IPS-11a (cell line): ENCODE data around the gene CALML3.

Experiments
- H3K4me3 ChIP-seq: one replicate; pipeline ENCODE4 v1.5.1; 2013; ENCODE audit warnings: low read depth, low read length, control low read depth

CALML3 gene

GRCh38 chr10:5537684-5538083, 12.9 kb downstream of the CALML3 start:
- H3K4me3 ChIP-seq: no peak overlapping the region

GRCh38 chr10:5538446-5538845, 13.7 kb downstream of the CALML3 start:
- no peak overlapping the region for H3K4me3 ChIP-seq

DNA sequence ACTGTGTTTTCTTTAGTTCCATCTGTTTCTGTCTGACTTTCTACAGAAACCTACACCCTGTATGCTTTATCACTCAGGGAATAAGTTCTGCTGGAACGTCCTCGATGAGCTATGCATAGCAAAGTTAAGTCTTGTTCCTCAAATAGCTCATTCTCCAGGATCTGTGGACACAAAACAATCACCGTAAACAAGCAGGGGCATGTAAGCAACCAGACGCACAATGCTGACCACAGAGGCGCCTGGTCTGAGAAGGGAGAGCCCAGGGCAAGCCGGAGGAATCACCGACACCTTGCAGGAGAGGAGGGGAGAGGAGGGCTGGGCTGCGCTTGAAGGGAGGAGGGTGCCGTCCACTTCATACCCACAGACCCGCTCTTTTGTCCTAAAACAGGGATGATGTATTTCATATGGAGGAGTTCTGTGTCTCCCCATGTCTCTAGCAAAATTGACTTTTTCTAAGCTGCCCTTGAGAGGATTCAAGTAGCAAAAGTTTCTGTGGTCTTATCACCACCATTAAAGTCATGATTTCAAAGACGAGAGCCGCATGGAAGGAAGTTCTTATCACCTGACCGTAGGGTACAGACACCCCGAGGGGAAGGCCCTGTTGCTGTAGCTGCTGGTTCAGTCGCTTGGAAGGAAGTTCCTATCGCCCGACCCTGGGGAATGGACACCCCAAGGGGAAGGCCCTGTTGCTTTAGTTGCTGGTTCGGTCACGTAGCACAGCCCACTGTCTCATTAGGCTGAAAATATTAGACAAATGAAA, 14.3 kb downstream of the CALML3 start:
- no peak overlapping the region for H3K4me3 ChIP-seq

DNA sequence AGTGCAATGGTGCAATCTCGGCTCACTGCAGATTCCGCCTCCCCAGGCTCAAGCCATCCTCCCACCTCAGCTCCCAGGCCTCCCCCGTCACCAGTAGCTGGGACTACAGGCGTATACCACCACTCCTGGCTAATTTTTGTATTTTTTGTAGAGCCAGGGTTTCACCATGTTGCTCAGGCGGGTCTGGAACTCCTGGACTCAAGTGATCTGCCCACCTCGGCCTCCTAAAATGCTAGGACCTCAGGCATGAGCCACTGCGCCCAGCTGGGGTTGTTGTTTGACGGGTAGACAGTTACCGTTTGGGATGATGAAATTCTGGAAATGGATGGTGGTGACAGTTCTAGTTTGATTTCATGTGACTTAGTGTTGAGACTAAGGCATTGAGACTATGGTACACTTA, 15.3 kb downstream of the CALML3 start:
- no peak overlapping the region for H3K4me3 ChIP-seq

GRCh38 chr10:5540891-5541290, 16.1 kb downstream of the CALML3 start:
- H3K4me3 ChIP-seq: no peak overlapping the region

DNA sequence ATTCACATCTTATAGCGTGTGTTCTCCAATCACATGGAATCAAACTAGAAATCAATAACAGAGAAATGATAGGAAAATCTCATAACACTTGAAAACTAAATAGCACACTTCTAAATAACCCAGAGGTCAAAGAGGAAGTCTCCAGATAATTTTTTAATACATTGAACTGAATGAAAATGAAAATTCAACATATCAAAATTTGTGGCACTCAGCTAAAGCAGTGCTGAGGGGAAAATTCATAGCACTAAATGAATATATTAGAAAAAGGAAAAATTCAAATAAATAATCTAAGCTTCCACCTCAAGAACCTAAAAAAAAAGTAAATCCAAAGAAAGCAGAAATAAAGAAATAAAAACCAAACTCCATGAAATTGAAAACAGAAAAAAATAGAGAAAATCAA, 17.3 kb downstream of the CALML3 start:
- no peak overlapping the region for H3K4me3 ChIP-seq

GRCh38 chr10:5543623-5544022, 18.9 kb downstream of the CALML3 start:
- no peak overlapping the region for H3K4me3 ChIP-seq

DNA sequence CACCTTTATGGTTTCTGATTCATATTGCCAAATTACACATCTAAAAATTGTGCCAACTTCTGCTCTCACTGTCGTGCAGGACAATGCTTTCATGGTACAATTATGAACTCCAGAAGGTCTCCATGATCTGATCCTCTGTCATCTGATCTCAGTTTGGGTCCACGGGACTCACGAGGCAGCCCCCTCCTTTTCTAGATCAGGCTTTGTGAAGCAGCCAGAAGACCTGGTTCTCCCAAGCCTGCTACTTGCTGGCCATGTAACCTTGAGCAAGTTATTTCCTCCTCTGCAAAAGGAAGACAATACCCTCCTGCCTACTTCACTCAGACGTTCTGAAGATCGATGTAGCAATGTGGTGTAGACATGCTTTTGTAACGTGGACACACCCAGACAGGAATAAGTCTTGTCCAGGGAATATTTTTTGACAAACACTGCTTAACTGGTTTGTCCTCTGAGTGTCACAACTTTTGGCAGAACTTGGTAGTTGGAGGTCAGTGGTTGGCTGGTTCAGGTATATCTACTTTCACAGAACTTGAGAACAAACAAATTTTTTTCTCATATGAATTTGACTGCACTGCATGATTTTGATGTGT, 19.6 kb downstream of the CALML3 start:
- H3K4me3 ChIP-seq: no peak overlapping the region

DNA sequence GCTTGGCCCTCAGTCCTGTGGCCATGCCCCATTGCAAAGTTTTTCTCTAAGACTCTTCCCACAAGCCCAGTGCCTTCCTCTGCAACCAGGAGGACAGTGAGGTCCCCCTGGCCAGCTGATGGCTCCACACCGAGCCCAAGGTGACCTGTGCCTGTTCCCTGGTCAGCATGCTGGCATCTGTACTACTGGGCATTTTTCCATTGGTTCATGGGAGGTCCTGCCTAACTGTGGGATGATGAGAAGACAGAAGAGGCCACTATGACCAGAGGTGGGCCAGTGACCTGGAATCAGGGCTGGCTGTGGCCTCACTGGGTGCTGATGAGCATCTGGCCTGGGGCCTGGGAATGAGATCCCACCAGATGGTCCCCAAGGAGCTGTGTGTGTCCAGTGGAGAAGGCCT, 20.2 kb downstream of the CALML3 start:
- H3K4me3 ChIP-seq: no peak overlapping the region

DNA sequence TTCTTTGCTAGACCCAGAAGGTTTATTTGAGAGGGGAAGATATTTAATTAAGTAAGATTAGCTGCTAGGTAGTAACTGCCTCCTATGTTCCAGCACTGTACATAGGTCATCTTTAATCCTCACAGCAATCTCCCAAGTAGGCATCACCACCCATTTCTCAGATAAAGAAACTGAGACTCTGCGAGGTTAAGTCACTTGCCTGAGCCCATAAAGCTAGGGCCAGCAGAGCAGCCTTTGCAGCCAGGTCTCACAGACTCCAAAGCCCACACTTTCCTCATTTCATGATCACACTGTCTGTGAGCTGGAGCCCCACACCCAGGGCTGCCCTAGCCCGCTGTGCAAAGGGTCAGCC, 20.6 kb downstream of the CALML3 start:
- no peak overlapping the region for H3K4me3 ChIP-seq

DNA sequence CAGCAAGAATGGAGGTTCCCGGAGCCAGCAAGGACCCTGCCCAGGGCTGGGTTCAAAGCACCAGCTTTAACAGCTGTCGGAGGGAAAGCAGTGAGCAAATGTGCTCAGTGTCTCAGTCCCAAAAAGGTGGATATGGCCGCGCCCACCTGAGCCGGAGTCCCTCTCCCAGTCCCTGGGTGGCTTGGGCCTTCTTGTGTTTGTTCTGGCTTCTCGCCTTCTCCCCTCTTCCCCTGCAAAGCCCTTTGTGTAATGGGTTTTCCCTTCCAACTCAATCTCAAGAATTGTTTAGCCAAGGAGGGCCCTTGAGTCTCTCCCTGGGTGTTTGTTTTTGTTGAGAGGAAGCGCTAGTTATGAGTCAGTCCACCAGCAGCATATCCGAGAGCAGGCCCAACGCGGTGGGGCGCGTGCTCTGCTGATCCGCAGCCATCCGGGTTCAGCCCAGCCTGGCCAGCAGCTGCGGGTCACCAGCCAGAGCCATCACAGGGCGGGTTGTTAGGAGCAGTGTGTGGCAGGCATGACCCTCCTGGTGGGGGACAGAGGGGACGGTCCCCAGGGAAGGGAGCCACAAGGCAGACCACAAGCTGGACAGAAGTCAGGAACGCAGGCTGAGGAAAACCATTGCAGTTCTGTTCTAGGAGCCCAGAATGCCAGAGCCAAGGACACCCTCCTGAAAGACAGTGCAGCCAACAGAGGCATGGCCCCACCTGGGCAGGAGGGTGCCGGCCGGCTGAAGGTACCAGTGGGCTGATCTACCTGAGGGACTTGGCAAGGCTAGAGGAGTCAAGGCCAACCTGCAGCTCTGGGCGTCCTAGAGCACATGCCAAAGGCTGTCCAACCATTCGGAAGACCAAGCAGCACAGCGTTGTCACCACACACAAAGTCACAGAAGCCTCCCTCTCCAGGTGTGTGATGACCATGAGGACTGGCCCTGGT, 21.3 kb downstream of the CALML3 start:
- H3K4me3 ChIP-seq: no peak overlapping the region

- H3K4me3 ChIP-seq: no peak overlapping the region
Observed at GRCh38 chr10:5546891-5547680, 22.3 kb downstream of the CALML3 start.

GRCh38 chr10:5547681-5547930, 22.8 kb downstream of the CALML3 start:
- H3K4me3 ChIP-seq: no peak overlapping the region

- H3K4me3 ChIP-seq: no peak overlapping the region
Observed at GRCh38 chr10:5547931-5548660, 23.3 kb downstream of the CALML3 start.

DNA sequence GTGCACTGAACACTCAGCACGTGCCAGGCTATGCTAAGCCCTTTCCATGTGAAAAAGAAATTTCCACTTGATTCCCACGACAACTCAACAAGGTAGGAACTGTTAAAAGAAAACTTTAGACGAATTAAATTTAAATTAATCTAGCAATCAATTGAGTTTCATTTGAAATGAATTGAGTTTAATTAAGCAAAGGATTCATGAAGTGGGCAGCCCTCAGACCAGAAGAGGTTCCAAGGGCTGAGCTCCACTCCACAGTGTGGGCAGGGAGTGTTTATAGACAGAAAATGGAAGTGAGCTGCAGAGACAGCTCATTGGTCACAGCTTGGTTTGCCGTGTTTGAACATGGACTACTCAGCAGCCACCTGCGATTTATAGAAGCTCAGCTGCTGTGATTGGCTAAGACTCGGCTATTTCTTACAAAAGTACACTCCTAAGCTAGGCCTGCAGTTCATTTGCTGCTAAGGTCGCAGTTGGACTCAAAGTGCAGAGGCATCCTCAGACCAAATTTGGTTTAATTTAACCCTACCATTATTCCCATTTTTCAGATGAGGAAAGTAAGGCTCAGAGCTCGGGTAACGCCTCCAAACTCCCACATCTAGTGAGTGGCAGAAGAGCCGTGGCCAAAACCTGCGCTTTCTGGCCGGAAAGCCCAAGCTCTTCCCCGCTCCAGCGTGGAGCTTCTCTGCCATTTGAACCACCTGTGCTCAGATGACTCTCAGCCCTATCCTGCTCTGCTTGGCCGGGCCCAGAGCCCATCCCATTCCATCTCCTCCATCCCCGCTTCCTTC, 24.9 kb downstream of the CALML3 start:
- H3K4me3 ChIP-seq: no peak overlapping the region

DNA sequence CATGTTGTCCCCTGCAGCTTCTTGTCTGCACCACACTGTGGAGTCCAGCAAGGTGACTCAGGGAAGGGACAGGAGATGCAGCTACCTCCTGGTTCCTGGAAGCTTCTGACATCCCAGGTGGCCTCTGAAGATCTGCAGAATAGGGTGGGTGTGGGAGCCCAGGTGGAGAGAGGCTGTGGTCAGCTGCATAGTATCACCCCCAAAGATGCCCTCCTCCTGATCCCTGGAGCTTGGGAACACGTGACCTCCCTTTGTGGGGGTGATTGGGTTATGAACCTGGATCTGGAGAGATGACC, 25.4 kb downstream of the CALML3 start:
- no peak overlapping the region for H3K4me3 ChIP-seq

- no peak overlapping the region for H3K4me3 ChIP-seq
Observed at GRCh38 chr10:5550621-5551530, 26.1 kb downstream of the CALML3 start.

DNA sequence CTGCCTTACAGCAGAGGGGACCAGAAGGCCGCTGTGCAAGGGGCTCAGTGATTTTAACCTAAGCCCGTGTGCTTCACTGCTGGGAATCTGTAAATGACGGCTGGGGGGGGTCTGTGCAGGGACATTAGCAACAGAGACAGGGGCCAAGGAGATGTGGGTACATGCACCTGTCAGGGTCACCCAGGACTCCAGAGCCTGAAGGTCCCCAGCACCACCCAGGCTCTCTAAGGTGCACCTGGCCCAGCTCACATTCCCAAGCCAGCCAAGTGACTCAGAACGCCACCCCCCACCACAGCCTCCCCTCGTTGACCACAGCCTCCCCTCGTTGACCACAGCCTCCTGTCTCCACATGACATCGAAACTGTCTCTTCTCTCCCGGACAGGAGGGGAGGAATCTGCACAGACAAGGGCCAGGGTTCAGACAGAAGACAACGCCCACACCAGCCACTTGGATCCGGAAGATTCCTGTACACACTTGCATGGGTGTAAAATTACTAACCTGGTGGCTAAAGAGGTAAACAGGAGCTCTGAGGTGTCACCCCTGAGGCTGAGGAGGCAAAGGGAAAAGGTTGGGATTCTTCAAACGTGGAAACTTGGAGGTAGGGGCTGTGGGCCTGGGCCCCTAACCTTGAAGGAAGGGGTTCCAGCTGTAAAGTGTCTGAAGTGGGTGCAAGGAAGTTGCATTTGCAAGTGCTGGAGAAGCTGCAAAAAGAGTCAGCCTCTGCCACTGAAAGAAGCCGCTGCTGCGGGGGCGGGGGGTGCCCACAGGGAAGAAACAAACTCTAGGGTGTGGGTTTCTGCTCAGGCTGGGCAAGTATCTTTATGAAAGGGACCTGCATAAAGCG, 27.0 kb downstream of the CALML3 start:
- H3K4me3 ChIP-seq: no peak overlapping the region
